ENCODE data around the gene TIGD7.

- TF ChIP-seq CTCF (IDR thresholded peaks at IDR 0.05) (no peak), POLR2A (IDR thresholded peaks at IDR 0.05) (no peak)
Measured at GRCh38 chr16:3292604-3293003, 12.6 kb downstream of the TIGD7 start.
